ENCODE data around the gene INAFM2. TPM values are rescaled to one million over a fixed set of nuclear protein-coding genes. Genes with fewer than 3 reads are reported as not detected.
A peak's percentile ranks its signal among the peaks of the same experiment; 100 is the strongest.

INAFM2 gene
- total RNA-seq (13.7 and 14.4 TPM in 2 replicates), polyA plus RNA-seq (17.4 and 19.5 TPM in 2 replicates)

- DNase-seq (ENCODE audit: low spot score), result peak; percentile 95
- H3K4me2 ChIP-seq, result peak within 1 kb of the TSS; percentile 96
- H3K4me1 ChIP-seq (ENCODE audit: insufficient read depth), result peaks cover 18% of the 10 kb centered on the region
- H3K36me3 ChIP-seq (replicated peaks; ENCODE audit: insufficient read depth, low read depth), result no peaks in the 10 kb centered on the region
- no peaks in the 10 kb centered on the region for H3K9me3 ChIP-seq (ENCODE audit: low read depth)
- no peaks in the 10 kb centered on the region for H4K20me1 ChIP-seq (ENCODE audit: insufficient read depth, poor library complexity, severe bottlenecking)
- H3K27ac ChIP-seq, result no peak within 1 kb of the TSS
- peak within 1 kb of the TSS; percentile 78 for H2AFZ ChIP-seq
- H3K9me2 ChIP-seq (replicated peaks; ENCODE audit: insufficient read depth), result no peaks in the 10 kb centered on the region
- TF ChIP-seq, protein P1, sequence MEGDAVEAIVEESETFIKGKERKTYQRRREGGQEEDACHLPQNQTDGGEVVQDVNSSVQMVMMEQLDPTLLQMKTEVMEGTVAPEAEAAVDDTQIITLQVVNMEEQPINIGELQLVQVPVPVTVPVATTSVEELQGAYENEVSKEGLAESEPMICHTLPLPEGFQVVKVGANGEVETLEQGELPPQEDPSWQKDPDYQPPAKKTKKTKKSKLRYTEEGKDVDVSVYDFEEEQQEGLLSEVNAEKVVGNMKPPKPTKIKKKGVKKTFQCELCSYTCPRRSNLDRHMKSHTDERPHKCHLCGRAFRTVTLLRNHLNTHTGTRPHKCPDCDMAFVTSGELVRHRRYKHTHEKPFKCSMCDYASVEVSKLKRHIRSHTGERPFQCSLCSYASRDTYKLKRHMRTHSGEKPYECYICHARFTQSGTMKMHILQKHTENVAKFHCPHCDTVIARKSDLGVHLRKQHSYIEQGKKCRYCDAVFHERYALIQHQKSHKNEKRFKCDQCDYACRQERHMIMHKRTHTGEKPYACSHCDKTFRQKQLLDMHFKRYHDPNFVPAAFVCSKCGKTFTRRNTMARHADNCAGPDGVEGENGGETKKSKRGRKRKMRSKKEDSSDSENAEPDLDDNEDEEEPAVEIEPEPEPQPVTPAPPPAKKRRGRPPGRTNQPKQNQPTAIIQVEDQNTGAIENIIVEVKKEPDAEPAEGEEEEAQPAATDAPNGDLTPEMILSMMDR (IDR thresholded peaks at IDR 0.05; ENCODE audit: poor library complexity), result peak; percentile 59
- no peak for TF ChIP-seq EZH2phosphoT487 (IDR thresholded peaks at IDR 0.05; ENCODE audit: low read depth, severe bottlenecking, unreplicated experiment)
- H3K27me3 ChIP-seq, result no peaks in the 10 kb centered on the region
- peaks cover 19% of the 10 kb centered on the region for H3K79me2 ChIP-seq
- WGBS (ENCODE audit: low lambda C conversion rate, missing lambda C conversion rate), result 1% methylated on average over 43 of the region's 103 CpGs
- H3K4me3 ChIP-seq, result peak within 1 kb of the TSS; percentile 69
Measured at GRCh38 chr15:40323239-40323952, at the start of gene INAFM2. Gene INAFM2 (plus strand): TSS chr15:40323692. CDS start chr15:40324056, 364 bp downstream.

DNA sequence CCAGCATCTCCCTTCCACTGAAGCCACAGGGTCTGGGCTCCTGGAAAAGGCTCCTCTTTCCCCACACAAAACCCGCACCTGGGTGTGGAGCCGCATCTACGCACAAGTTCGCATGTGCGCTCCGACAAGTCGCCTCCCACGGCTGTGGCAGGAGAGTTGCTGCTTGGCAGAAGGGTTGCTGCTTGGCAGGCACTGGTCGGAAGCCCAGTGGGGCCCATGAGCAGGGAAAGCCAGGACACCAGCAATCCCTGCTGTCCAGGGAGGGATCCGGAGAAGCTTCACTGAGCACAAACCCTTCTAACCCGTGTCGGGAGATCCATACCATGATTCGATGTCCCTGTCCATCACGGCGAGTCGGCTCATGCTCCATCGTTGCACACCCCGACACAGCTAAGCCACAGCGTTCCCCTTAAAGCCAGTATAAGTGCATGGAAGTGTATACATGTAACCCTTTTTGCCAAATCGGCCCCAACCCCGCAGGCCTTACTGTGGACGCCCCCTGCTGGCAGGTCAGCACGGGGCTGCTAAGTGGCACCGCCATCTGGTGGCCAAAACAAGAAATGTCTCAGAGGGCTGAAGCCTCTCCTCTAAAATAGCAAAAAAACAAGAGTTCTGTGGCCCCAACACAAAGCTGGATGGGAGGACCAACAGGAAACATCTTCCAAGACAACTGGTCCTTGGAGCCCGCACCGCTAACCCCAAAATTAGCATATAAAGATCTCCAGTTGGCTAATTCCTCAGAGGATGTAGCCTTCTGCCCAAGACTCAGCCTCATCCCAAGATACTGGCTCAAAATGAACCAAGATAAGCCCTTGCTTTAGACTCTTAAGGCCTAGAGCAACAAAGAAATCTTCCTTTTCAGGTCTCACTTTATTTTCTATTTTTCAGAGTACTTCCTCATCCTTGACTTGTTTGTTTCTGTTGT, 48.9 kb upstream of the INAFM2 start:
- H3K4me3 ChIP-seq, result no peak overlapping the region
- no peaks in the 10 kb centered on the region for H3K79me2 ChIP-seq
- no peaks in the 10 kb centered on the region for H3K36me3 ChIP-seq (replicated peaks; ENCODE audit: insufficient read depth, low read depth)
- no peaks in the 10 kb centered on the region for H4K20me1 ChIP-seq (ENCODE audit: insufficient read depth, poor library complexity, severe bottlenecking)
- no peaks in the 10 kb centered on the region for H3K9me2 ChIP-seq (replicated peaks; ENCODE audit: insufficient read depth)
- 62% methylated on average over 25 of the region's 26 CpGs for WGBS (ENCODE audit: low lambda C conversion rate, missing lambda C conversion rate)
- TF ChIP-seq EZH2phosphoT487 (IDR thresholded peaks at IDR 0.05; ENCODE audit: low read depth, severe bottlenecking, unreplicated experiment), result no peak
- no peak for TF ChIP-seq EZH2 (IDR thresholded peaks at IDR 0.05; ENCODE audit: borderline replicate concordance)
- TF ChIP-seq, protein P1 (IDR thresholded peaks at IDR 0.05; ENCODE audit: poor library complexity), result peak; percentile 100
- H3K27ac ChIP-seq, result no peak overlapping the region
- H3K9me3 ChIP-seq (ENCODE audit: low read depth), result no peaks in the 10 kb centered on the region
- peaks cover 16% of the 10 kb centered on the region for H3K27me3 ChIP-seq
- H3K4me2 ChIP-seq, result no peak overlapping the region
- H3K4me1 ChIP-seq (ENCODE audit: insufficient read depth), result no peaks in the 10 kb centered on the region
- peak; percentile 91 for DNase-seq (ENCODE audit: low spot score)
- no peak overlapping the region for H2AFZ ChIP-seq

DNA sequence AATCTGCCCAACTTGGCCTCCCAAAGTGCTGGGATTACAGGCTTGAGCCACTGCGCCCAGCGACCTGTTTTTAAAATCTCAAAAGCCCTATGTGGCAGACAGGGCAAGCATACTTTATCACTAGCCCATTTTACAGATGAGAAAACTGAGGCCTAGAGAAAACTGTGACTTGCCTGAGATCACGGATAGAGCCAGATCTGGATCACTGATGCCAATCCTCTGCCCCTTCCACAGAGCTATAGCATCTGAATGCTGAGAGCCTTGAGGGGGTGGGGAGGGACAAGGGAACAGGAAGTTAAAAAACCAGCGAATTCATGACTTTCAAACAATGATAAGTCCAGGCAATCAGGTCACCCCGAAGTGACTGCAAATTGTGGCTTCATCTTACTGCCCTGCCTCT, 48.0 kb upstream of the INAFM2 start:
- Histone ChIP-seq H3K36me3 (replicated peaks; ENCODE audit: insufficient read depth, low read depth) (no peaks in the 10 kb centered on the region), H3K4me1 (ENCODE audit: insufficient read depth) (no peaks in the 10 kb centered on the region), H3K4me3 (no peak overlapping the region), H3K9me2 (replicated peaks; ENCODE audit: insufficient read depth) (no peaks in the 10 kb centered on the region), H2AFZ (no peak overlapping the region), H3K27me3 (peaks cover 25% of the 10 kb centered on the region), H3K4me2 (no peak overlapping the region), H3K79me2 (no peaks in the 10 kb centered on the region), H3K27ac (no peak overlapping the region), H3K9me3 (ENCODE audit: low read depth) (no peaks in the 10 kb centered on the region), H4K20me1 (ENCODE audit: insufficient read depth, poor library complexity, severe bottlenecking) (no peaks in the 10 kb centered on the region)
- no peak for DNase-seq (ENCODE audit: low spot score)
- TF ChIP-seq EZH2 (IDR thresholded peaks at IDR 0.05; ENCODE audit: borderline replicate concordance), result no peak
- TF ChIP-seq EZH2phosphoT487 (IDR thresholded peaks at IDR 0.05; ENCODE audit: low read depth, severe bottlenecking, unreplicated experiment), result no peak
- WGBS (ENCODE audit: low lambda C conversion rate, missing lambda C conversion rate), result 96% methylated on average over 5 of the region's 5 CpGs

- Histone ChIP-seq H2AFZ (no peak overlapping the region), H3K79me2 (no peaks in the 10 kb centered on the region), H3K27me3 (peaks cover 29% of the 10 kb centered on the region), H3K4me2 (no peak overlapping the region), H3K27ac (no peak overlapping the region), H3K4me3 (no peak overlapping the region), H3K9me3 (ENCODE audit: low read depth) (no peaks in the 10 kb centered on the region), H3K4me1 (ENCODE audit: insufficient read depth) (no peaks in the 10 kb centered on the region), H3K9me2 (replicated peaks; ENCODE audit: insufficient read depth) (no peaks in the 10 kb centered on the region), H4K20me1 (ENCODE audit: insufficient read depth, poor library complexity, severe bottlenecking) (no peaks in the 10 kb centered on the region), H3K36me3 (replicated peaks; ENCODE audit: insufficient read depth, low read depth) (no peaks in the 10 kb centered on the region)
- no peak for DNase-seq (ENCODE audit: low spot score)
- TF ChIP-seq, protein P1 (IDR thresholded peaks at IDR 0.05; ENCODE audit: poor library complexity), result no peak
- TF ChIP-seq EZH2 (IDR thresholded peaks at IDR 0.05; ENCODE audit: borderline replicate concordance) (no peak), EZH2phosphoT487 (IDR thresholded peaks at IDR 0.05; ENCODE audit: low read depth, severe bottlenecking, unreplicated experiment) (no peak)
- WGBS (ENCODE audit: low lambda C conversion rate, missing lambda C conversion rate), result 85% methylated on average over 7 of the region's 7 CpGs
Measured at GRCh38 chr15:40275954-40276353, 47.5 kb upstream of the INAFM2 start.

Data from hepatocyte (in vitro differentiated cells).